HG03045 (cell line): ENCODE measurements around the gene SIK3.
"Not testable (repeated sequence)": the region's sequence is repeated elsewhere in the genome, so short reads cannot be mapped to it uniquely, and the experiment has no call there.

Experiments used
- ATAC-seq: cut with Tn5 transposase; IDR thresholded peaks from one replicate; pipeline ENCODE4 v1.9.1; 2021; ENCODE audit warnings: mild to moderate bottlenecking, moderate library complexity; ENCODE audit not compliant: unreplicated experiment

Gene SIK3

GRCh38 chr11:117098269-117099232 lies at the start of gene SIK3:
Gene SIK3 (minus strand): TSS chr11:117098428. CDS start chr11:117098415, 13 bp downstream.
- ATAC-seq: peak; percentile 78

GRCh38 chr11:117146521-117146920 lies 48.3 kb upstream of the SIK3 start:
- no peak for ATAC-seq

GRCh38 chr11:117145393-117145761 lies 47.1 kb upstream of the SIK3 start:
- ATAC-seq: no peak

GRCh38 chr11:117144477-117145392 lies 46.5 kb upstream of the SIK3 start:
- peak; percentile 49 for ATAC-seq

- peak; percentile 97 for ATAC-seq
Measured at GRCh38 chr11:117143871-117144476, 45.7 kb upstream of the SIK3 start, which contains the start of gene PAFAH1B2. Gene PAFAH1B2 (plus strand): TSS chr11:117144287. CDS start chr11:117152448, 8,161 bp downstream.

GRCh38 chr11:117143390-117143789 lies 45.2 kb upstream of the SIK3 start:
- ATAC-seq: no peak

- ATAC-seq: not testable (repeated sequence)
Measured at GRCh38 chr11:117137223-117138086, 39.2 kb upstream of the SIK3 start.

GRCh38 chr11:117134979-117135378 lies 36.8 kb upstream of the SIK3 start:
- ATAC-seq: not testable (repeated sequence)

- ATAC-seq: no peak
Measured at GRCh38 chr11:117134431-117134830, 36.2 kb upstream of the SIK3 start.

GRCh38 chr11:117130879-117131278 lies 32.7 kb upstream of the SIK3 start:
- no peak for ATAC-seq

GRCh38 chr11:117130396-117130795 lies 32.2 kb upstream of the SIK3 start:
- not testable (repeated sequence) for ATAC-seq

GRCh38 chr11:117128289-117128688 lies 30.1 kb upstream of the SIK3 start:
- no peak for ATAC-seq

GRCh38 chr11:117127171-117127901 lies 29.1 kb upstream of the SIK3 start:
- no peak for ATAC-seq

GRCh38 chr11:117126223-117126965 lies 28.2 kb upstream of the SIK3 start:
- ATAC-seq: no peak

GRCh38 chr11:117122556-117122955 lies 24.3 kb upstream of the SIK3 start:
- no peak for ATAC-seq

- no peak for ATAC-seq
Measured at GRCh38 chr11:117121176-117121575, 22.9 kb upstream of the SIK3 start.

GRCh38 chr11:117117681-117118080 lies 19.5 kb upstream of the SIK3 start:
- no peak for ATAC-seq

GRCh38 chr11:117112939-117113338 lies 14.7 kb upstream of the SIK3 start:
- not testable (repeated sequence) for ATAC-seq

GRCh38 chr11:117112497-117112896 lies 14.3 kb upstream of the SIK3 start:
- ATAC-seq: not testable (repeated sequence)
